HepG2 (cell line): ENCODE results near the gene FTCD. TPM values are rescaled to one million over a fixed set of nuclear protein-coding genes. Genes with fewer than 3 reads are reported as not detected.
A peak's percentile ranks its signal among the peaks of the same experiment; 100 is the strongest.

Experiments used
- ATAC-seq: fragments of 200-7000 bp; cut with Tn5 transposase; 3 replicates; pipeline ENCODE4 v1.9.1; 2020; ENCODE audit warnings: mild to moderate bottlenecking, moderate library complexity
- BruUV-seq: library from RNA; stranded (reverse); fragments of 400-500 nt; replicated peaks from 2 replicates; lab custom pipeline; 2021; lab: Mats Ljungman, UMichigan
- CTCF ChIA-PET: fragments of 300-600 bp; formaldehyde crosslinking; extraction: SDS; loops from one replicate; lab custom pipeline; 2021; ENCODE audit warnings: low total read pairs, inconsistent platforms, low intra/inter-chr PET ratio; lab: Yijun Ruan, JAX
- POLR2A ChIA-PET: fragments of 350-600 bp; sonication (Branson Sonifier 250); formaldehyde crosslinking; loops from one replicate; lab custom pipeline; 2020; ENCODE audit warnings: antibody characterized with exemption, inconsistent platforms; lab: Yijun Ruan, JAX
- DNase-seq: peaks from one replicate; pipeline ENCODE4 v3.0.0-alpha.2; 2015; ENCODE audit warnings: low spot score
- FAIRE-seq: peaks from 3 replicates; lab custom pipeline; 2011; peaks lifted over from hg19 to GRCh38; lab: Jason Lieb, UNC
- H2AFZ ChIP-seq: one replicate; pipeline ENCODE4 v1.6.1; 2011; ENCODE audit warnings: low read length, inconsistent platforms
- H3K27ac ChIP-seq: fragments of 300-600 bp; 3 replicates; pipeline ENCODE4 v1.8.0; 2011; ENCODE audit warnings: mixed run types, mild to moderate bottlenecking, mixed read lengths, low read length, inconsistent platforms; ENCODE audit not compliant: insufficient read depth; ENCODE audit errors: extremely low read length
- H3K27me3 ChIP-seq, 2 experiments: fragments of 200-600 bp in 1 of 2; 2 replicates in 1 of 2; 3 replicates in 1 of 2; pipeline versions ENCODE4 v1.6.0 to v1.8.0; 2011; ENCODE audit warnings: low read length in 2 of 2, mild to moderate bottlenecking in 2 of 2, moderate library complexity in 2 of 2, inconsistent platforms in 1 of 2; ENCODE audit not compliant: insufficient read depth in 2 of 2, control insufficient read depth in 1 of 2
- H3K36me3 ChIP-seq, 2 experiments: fragments of 200-600 bp in 1 of 2; replicated peaks in 1 of 2; 2 replicates in 1 of 2; 3 replicates in 1 of 2; pipeline versions ENCODE4 v1.5.1 to v1.8.0; 2011; ENCODE audit warnings: low read length in 2 of 2, inconsistent platforms in 1 of 2; ENCODE audit not compliant: insufficient read depth in 2 of 2, control insufficient read depth in 1 of 2
- H3K4me1 ChIP-seq: 2 replicates; pipeline ENCODE4 v1.5.1; 2012; ENCODE audit warnings: low read length, inconsistent platforms; ENCODE audit not compliant: insufficient read depth
- H3K4me2 ChIP-seq: 2 replicates; pipeline ENCODE4 v1.6.0; 2011; ENCODE audit warnings: low read depth, low read length, inconsistent platforms
- H3K4me3 ChIP-seq, 3 experiments: fragments of 200-600 bp in 1 of 3; sonication (generic), shearing (Covaris generic) in 1 of 3; replicated peaks in 1 of 3; 2 replicates each; pipeline ENCODE4 v1.5.1; 2011 to 2016; ENCODE audit warnings: low read length in 3 of 3, inconsistent platforms in 2 of 3, low read depth in 2 of 3, mild to moderate bottlenecking in 2 of 3, control low read depth in 1 of 3, mixed read lengths in 1 of 3; ENCODE audit not compliant: insufficient read depth in 1 of 3
- H3K79me2 ChIP-seq: one replicate; pipeline ENCODE4 v1.6.1; 2011; ENCODE audit warnings: low read length, inconsistent platforms; ENCODE audit not compliant: insufficient read depth
- H3K9ac ChIP-seq: 2 replicates; pipeline ENCODE4 v1.6.0; 2011; ENCODE audit warnings: mild to moderate bottlenecking, low read depth, low read length, inconsistent platforms; ENCODE audit not compliant: insufficient read depth
- H3K9me3 ChIP-seq: 2 replicates; pipeline ENCODE4 v1.5.1; 2012; ENCODE audit warnings: mild to moderate bottlenecking, low read length
- H4K20me1 ChIP-seq: 2 replicates; pipeline ENCODE4 v1.6.0; 2011; ENCODE audit warnings: inconsistent platforms, mild to moderate bottlenecking, low read length, moderate library complexity; ENCODE audit not compliant: insufficient read depth
- ETV5 ChIP-seq: IDR thresholded peaks from 2 replicates; pipeline ENCODE4 v1.6.1; 2018; ENCODE audit warnings: missing biosample characterization, missing genetic modification reagents, inconsistent platforms, borderline replicate concordance
- JUND ChIP-seq: sonication (generic); formaldehyde crosslinking; IDR thresholded peaks from 2 replicates; pipeline ENCODE4 v1.8.0; 2022; ENCODE audit warnings: mild to moderate bottlenecking, missing genetic modification reagents
- MTA1 ChIP-seq: sonication (generic); formaldehyde crosslinking; IDR thresholded peaks from 2 replicates; pipeline ENCODE4 v1.4.0; 2020; ENCODE audit warnings: missing genetic modification reagents, mild to moderate bottlenecking, borderline replicate concordance
- SPEN ChIP-seq: sonication (generic); formaldehyde crosslinking; IDR thresholded peaks from 2 replicates; pipeline ENCODE4 v1.5.1; 2020; ENCODE audit warnings: low read depth, mild to moderate bottlenecking, missing genetic modification reagents
- SRY ChIP-seq: sonication (generic); formaldehyde crosslinking; IDR thresholded peaks from 2 replicates; pipeline ENCODE4 v1.8.0; 2022; ENCODE audit warnings: mild to moderate bottlenecking, missing genetic modification reagents
- TBX2 ChIP-seq: sonication (generic); formaldehyde crosslinking; IDR thresholded peaks from 2 replicates; pipeline ENCODE4 v1.5.0; 2020; ENCODE audit warnings: missing genetic modification reagents, mild to moderate bottlenecking, borderline replicate concordance
- ZBTB7A ChIP-seq: sonication (generic); formaldehyde crosslinking; IDR thresholded peaks from 2 replicates; pipeline ENCODE4 v1.8.0; 2022; ENCODE audit warnings: mild to moderate bottlenecking, missing genetic modification reagents
- ZFY ChIP-seq: sonication (generic); formaldehyde crosslinking; IDR thresholded peaks from 2 replicates; pipeline ENCODE4 v1.4.0; 2020; ENCODE audit warnings: missing genetic modification reagents
- ZNF598 ChIP-seq: sonication (generic); formaldehyde crosslinking; IDR thresholded peaks from 2 replicates; pipeline ENCODE4 v1.5.1; 2020; ENCODE audit warnings: mild to moderate bottlenecking, missing genetic modification reagents, borderline replicate concordance
- WGBS: methylation state at CpG from one replicate; pipeline ENCODE4 v1.1.6; 2017; ENCODE audit warnings: low lambda C conversion rate; 5-methylcytosine and 5-hydroxymethylcytosine counted together
- in situ Hi-C: cut with HindIII; loops from 2 replicates; pipeline ENCODE4 v1.10.0; 2017; ENCODE audit warnings: low pct_unique_long_range_greater_than_20kb; ENCODE audit not compliant: extremely low pct_ligation_motif_present
- intact Hi-C: fragments of 100-400 bp; cut with micrococcal nuclease; formaldehyde crosslinking; loops from one replicate; pipeline ENCODE4 v1.10.0; 2022; ENCODE audit not compliant: unreplicated experiment
- polyA plus RNA-seq, 8 experiments: library from polyadenylated mRNA; depleted of rRNA in 3 of 8; stranded (reverse) in 7 of 8; unstranded in 1 of 8; fragments of >200 nt; fragmentation: Illumina TruSeq in 4 of 8; extraction: Trizol in 4 of 8; gene quantifications; 2 replicates each; pipeline versions ENCODE4 v1.2.1 to v1.2.3, GENCODE V29; 2011 to 2016; ENCODE audit warnings: low read depth in 4 of 8, missing spikeins in 1 of 8, mixed read lengths in 1 of 8; ENCODE audit not compliant: insufficient read depth in 1 of 8
- total RNA-seq, 5 experiments: library from RNA; depleted of rRNA; stranded (reverse); fragments of >200 nt; fragmentation: Illumina TruSeq; extraction: Trizol; gene quantifications; 2 replicates each; pipeline ENCODE4 v1.2.3, GENCODE V29; 2016; ENCODE audit warnings: low read depth in 1 of 5
- TF ChIP-seq, protein P1 (sequence below): sonication (generic); formaldehyde crosslinking; IDR thresholded peaks from 2 replicates; pipeline ENCODE4 v1.4.0; 2020; ENCODE audit warnings: mild to moderate bottlenecking, missing genetic modification reagents
- TF ChIP-seq, protein P2 (sequence below): sonication (generic); formaldehyde crosslinking; conservative IDR thresholded peaks from 2 replicates; pipeline ENCODE4 v1.8.1; 2023; ENCODE audit warnings: missing genetic modification reagents
- TF ChIP-seq, protein P3 (sequence below): sonication (generic); formaldehyde crosslinking; IDR thresholded peaks from 2 replicates; pipeline ENCODE4 v1.4.0; 2020; ENCODE audit warnings: low read depth, missing genetic modification reagents

Gene FTCD
- total and polyA plus RNA-seq, 2 of the 13 experiments (the other 11 are each of a cell fraction or from before 2014, with no cell fraction given), result 75.7 to 105 TPM

DNA sequence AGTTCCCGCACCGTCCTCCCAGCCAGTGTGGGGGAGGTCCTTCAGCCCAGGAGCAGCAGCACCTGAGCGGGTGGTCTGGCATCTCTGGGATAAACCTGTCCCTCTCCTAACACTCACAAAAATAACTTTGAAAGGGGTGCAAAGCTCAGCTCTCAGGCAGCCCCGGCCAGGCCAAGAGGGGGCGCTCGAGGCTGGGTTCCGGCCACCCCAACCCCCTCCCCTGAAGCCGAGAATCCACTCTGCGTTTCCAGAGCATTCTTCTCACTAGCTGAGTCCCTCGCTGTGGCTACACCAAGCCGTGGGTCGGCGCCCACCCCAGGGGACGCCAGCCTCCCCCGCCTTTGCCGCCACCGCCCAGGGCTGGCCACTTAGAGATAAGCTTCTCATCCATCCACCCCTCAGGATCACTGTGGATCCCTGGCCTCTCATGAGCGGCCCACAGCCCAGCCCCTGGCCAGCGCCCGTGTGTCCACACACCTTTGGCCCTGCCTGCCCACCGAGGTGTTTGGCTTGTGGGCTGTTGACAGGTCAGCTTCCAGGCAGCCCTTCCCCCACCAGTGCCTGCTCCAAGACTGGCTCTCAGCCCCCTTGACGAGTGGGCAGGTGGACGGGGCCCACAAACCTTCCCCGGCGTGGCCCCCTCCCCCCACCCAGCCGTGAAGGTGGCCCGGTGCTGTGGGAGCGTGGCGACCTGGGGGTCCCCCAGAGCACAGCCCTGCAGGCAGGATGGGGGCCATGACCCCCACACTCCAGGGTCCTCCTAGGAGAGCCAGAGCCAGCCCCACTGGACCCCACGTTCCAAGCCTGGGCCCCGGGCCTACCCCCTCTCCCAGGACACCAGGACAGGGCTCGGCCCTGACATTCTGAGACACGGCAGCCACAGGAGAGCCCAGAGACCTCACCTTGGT, 1.9 kb downstream of the FTCD start:
- Histone ChIP-seq H4K20me1 (peaks cover 8% of the 10 kb centered on the region; the same call in 1 of the 2 replicates), H3K9ac (peak overlapping the region; percentile 86), H3K9me3 (no peaks in the 10 kb centered on the region), H3K4me1 (peaks cover 64% of the 10 kb centered on the region), H3K4me2 (peak overlapping the region; percentile 94), H3K36me3 (peaks cover 2 to 11% of the 10 kb centered on the region in 2 experiments; a peak in 3 of 5 replicates), H3K27me3 (no peaks in the 10 kb centered on the region; a peak in 2 of 5 replicates), H3K4me3 (peak overlapping the region; percentile 84 to 97 (median 96)), H3K27ac (peak overlapping the region; percentile 83), H2AFZ (no peak overlapping the region), H3K79me2 (peaks cover 23% of the 10 kb centered on the region)
- no TSS peak for BruUV-seq
- DNase-seq, result peak; percentile 54
- 0% methylated on average over 4 of the region's 33 CpGs for WGBS
- no peak for FAIRE-seq
- ChIA-PET POLR2A (interaction anchor here (0.7 to 2.4 kb wide), 7 partner anchors 11 to 682 kb away, joined by 3 to 13 read pairs (median 3); no protein-coding TSS in a partner anchor), CTCF (no interaction called here)
- intact Hi-C loops, result no loop called here
- ATAC-seq, result peak; percentile 70
- in situ Hi-C loops, result no loop called here
- peak; percentile 86 for TF ChIP-seq ZBTB7A (CRISPR knock-in tag)
- TF ChIP-seq ETV5 (CRISPR knock-in tag), result peak; percentile 65; the same call in 1 of the 2 replicates
- peak; percentile 35; the same call in 1 of the 2 replicates for TF ChIP-seq ZNF598 (CRISPR knock-in tag)
- TF ChIP-seq, protein P1, sequence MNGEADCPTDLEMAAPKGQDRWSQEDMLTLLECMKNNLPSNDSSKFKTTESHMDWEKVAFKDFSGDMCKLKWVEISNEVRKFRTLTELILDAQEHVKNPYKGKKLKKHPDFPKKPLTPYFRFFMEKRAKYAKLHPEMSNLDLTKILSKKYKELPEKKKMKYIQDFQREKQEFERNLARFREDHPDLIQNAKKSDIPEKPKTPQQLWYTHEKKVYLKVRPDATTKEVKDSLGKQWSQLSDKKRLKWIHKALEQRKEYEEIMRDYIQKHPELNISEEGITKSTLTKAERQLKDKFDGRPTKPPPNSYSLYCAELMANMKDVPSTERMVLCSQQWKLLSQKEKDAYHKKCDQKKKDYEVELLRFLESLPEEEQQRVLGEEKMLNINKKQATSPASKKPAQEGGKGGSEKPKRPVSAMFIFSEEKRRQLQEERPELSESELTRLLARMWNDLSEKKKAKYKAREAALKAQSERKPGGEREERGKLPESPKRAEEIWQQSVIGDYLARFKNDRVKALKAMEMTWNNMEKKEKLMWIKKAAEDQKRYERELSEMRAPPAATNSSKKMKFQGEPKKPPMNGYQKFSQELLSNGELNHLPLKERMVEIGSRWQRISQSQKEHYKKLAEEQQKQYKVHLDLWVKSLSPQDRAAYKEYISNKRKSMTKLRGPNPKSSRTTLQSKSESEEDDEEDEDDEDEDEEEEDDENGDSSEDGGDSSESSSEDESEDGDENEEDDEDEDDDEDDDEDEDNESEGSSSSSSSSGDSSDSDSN (CRISPR knock-in tag), result peak; percentile 70
- TF ChIP-seq SRY (CRISPR knock-in tag), result 0 out of 2 replicates have a peak, but pooled peaks have one; percentile 65
- TF ChIP-seq, protein P2, sequence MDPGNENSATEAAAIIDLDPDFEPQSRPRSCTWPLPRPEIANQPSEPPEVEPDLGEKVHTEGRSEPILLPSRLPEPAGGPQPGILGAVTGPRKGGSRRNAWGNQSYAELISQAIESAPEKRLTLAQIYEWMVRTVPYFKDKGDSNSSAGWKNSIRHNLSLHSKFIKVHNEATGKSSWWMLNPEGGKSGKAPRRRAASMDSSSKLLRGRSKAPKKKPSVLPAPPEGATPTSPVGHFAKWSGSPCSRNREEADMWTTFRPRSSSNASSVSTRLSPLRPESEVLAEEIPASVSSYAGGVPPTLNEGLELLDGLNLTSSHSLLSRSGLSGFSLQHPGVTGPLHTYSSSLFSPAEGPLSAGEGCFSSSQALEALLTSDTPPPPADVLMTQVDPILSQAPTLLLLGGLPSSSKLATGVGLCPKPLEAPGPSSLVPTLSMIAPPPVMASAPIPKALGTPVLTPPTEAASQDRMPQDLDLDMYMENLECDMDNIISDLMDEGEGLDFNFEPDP (CRISPR knock-in tag), result 0 out of 2 replicates have a peak, but pooled peaks have one; percentile 77
- TF ChIP-seq SPEN (CRISPR knock-in tag), result peak; percentile 41
- TF ChIP-seq JUND (CRISPR knock-in tag), result no peak
- peak; percentile 84; the same call in 1 of the 2 replicates for TF ChIP-seq TBX2 (CRISPR knock-in tag)
- TF ChIP-seq, protein P3, sequence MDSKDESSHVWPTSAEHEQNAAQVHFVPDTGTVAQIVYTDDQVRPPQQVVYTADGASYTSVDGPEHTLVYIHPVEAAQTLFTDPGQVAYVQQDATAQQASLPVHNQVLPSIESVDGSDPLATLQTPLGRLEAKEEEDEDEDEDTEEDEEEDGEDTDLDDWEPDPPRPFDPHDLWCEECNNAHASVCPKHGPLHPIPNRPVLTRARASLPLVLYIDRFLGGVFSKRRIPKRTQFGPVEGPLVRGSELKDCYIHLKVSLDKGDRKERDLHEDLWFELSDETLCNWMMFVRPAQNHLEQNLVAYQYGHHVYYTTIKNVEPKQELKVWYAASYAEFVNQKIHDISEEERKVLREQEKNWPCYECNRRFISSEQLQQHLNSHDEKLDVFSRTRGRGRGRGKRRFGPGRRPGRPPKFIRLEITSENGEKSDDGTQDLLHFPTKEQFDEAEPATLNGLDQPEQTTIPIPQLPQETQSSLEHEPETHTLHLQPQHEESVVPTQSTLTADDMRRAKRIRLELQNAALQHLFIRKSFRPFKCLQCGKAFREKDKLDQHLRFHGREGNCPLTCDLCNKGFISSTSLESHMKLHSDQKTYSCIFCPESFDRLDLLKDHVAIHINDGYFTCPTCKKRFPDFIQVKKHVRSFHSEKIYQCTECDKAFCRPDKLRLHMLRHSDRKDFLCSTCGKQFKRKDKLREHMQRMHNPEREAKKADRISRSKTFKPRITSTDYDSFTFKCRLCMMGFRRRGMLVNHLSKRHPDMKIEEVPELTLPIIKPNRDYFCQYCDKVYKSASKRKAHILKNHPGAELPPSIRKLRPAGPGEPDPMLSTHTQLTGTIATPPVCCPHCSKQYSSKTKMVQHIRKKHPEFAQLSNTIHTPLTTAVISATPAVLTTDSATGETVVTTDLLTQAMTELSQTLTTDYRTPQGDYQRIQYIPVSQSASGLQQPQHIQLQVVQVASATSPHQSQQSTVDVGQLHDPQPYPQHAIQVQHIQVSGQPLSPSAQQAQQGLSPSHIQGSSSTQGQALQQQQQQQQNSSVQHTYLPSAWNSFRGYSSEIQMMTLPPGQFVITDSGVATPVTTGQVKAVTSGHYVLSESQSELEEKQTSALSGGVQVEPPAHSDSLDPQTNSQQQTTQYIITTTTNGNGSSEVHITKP (CRISPR knock-in tag), result 0 out of 2 replicates have a peak, but pooled peaks have one; percentile 40
- TF ChIP-seq MTA1 (CRISPR knock-in tag), result peak; percentile 62; the same call in 1 of the 2 replicates
- peak; percentile 61; the same call in 1 of the 2 replicates for TF ChIP-seq ZFY (CRISPR knock-in tag)
